B cell (primary cell): ENCODE data around the gene DLGAP3. TPM values are rescaled to one million over a fixed set of nuclear protein-coding genes. Genes with fewer than 3 reads are reported as not detected.
A peak's percentile ranks its signal among the peaks of the same experiment; 100 is the strongest.

ENCODE experiments used
- ATAC-seq: fragments of 200-7000 bp; cut with Tn5 transposase; one replicate; pipeline ENCODE4 v1.10.0; 2021; ENCODE audit warnings: low read depth, mild to moderate bottlenecking, moderate number of reproducible peaks, moderate library complexity
- CTCF ChIA-PET: fragments of 350-600 bp; sonication (Branson Sonifier 250); formaldehyde crosslinking; loops from one replicate; lab custom pipeline; 2021; ENCODE audit warnings: antibody characterized with exemption, inconsistent platforms; lab: Charles Lee
- POLR2A ChIA-PET: fragments of 350-600 bp; sonication (Branson Sonifier 250); formaldehyde crosslinking; loops from one replicate; lab custom pipeline; 2021; ENCODE audit warnings: antibody characterized with exemption; lab: Charles Lee
- DNase-seq: peaks from one replicate; pipeline ENCODE4 v3.0.0; 2013
- H2AFZ ChIP-seq: 2 replicates; pipeline ENCODE4 v1.6.1; 2012; ENCODE audit warnings: mild to moderate bottlenecking, low read depth, low read length; ENCODE audit not compliant: insufficient read depth, poor library complexity, severe bottlenecking
- H3K27ac ChIP-seq, 2 donors: 1 replicate in 1 of 2; 2 replicates in 1 of 2; pipeline ENCODE4 v1.5.1; 2012 to 2013; ENCODE audit warnings: low read length in 2 of 2, mild to moderate bottlenecking in 2 of 2, moderate library complexity in 1 of 2
- H3K27me3 ChIP-seq, 4 experiments: fragments of 200-600 bp in 1 of 4; sonication (generic) in 1 of 4; replicated peaks in 1 of 4; 1 replicate in 2 of 4; 2 replicates in 2 of 4; pipeline versions ENCODE4 v1.6.1 to v1.7.0; 2013 to 2016; ENCODE audit warnings: low read length in 3 of 4, mild to moderate bottlenecking in 2 of 4, mixed read lengths in 1 of 4, moderate library complexity in 1 of 4; ENCODE audit not compliant: insufficient read depth in 4 of 4, control insufficient read depth in 3 of 4; ENCODE audit errors: control extremely low read depth in 1 of 4
- H3K36me3 ChIP-seq, 2 experiments: replicated peaks in 1 of 2; 1 replicate in 1 of 2; 2 replicates in 1 of 2; pipeline versions ENCODE4 v1.6.1 to v1.7.1; 2013; ENCODE audit warnings: low read length in 1 of 2; ENCODE audit not compliant: insufficient read depth in 2 of 2, control insufficient read depth in 1 of 2; ENCODE audit errors: control extremely low read depth in 1 of 2, extremely low read depth in 1 of 2
- H3K4me1 ChIP-seq, 2 donors: fragments of 200-600 bp in 1 of 2; sonication (generic) in 1 of 2; 1 replicate in 1 of 2; 2 replicates in 1 of 2; pipeline versions ENCODE4 v1.5.1 to v1.6.1; 2013 to 2017; ENCODE audit warnings: low read length in 2 of 2; ENCODE audit not compliant: control insufficient read depth in 2 of 2, insufficient read depth in 2 of 2
- H3K4me2 ChIP-seq: replicated peaks from 2 replicates; pipeline ENCODE3; 2012; ENCODE audit warnings: mild to moderate bottlenecking, low read depth, low read length; ENCODE audit not compliant: poor library complexity, severe bottlenecking
- H3K4me3 ChIP-seq, 5 experiments: fragments of 200-600 bp in 1 of 5; sonication (generic) in 1 of 5; 1 replicate in 3 of 5; 2 replicates in 2 of 5; pipeline versions ENCODE4 v1.5.1 to v1.7.0; 2011 to 2016; ENCODE audit warnings: low read length in 4 of 5, mild to moderate bottlenecking in 4 of 5, low read depth in 2 of 5, control low read depth in 1 of 5, moderate library complexity in 1 of 5; ENCODE audit not compliant: insufficient read depth in 1 of 5; ENCODE audit errors: control extremely low read depth in 1 of 5, extremely low read depth in 1 of 5
- H3K79me2 ChIP-seq: fragments of 200-600 bp; sonication (generic); one replicate; pipeline ENCODE4 v1.6.0; 2016; ENCODE audit warnings: low read length; ENCODE audit not compliant: control insufficient read depth, insufficient read depth
- H3K9ac ChIP-seq: fragments of 200-600 bp; sonication (generic); 2 replicates; pipeline ENCODE4 v1.6.1; 2017; ENCODE audit warnings: mild to moderate bottlenecking, low read length, moderate library complexity
- H3K9me3 ChIP-seq, 3 donors: one replicate each; pipeline versions ENCODE4 v1.6.1 to v1.7.1; 2013; ENCODE audit warnings: low read length in 2 of 3; ENCODE audit not compliant: control insufficient read depth in 2 of 3, insufficient read depth in 1 of 3; ENCODE audit errors: control extremely low read depth in 1 of 3
- H4K20me1 ChIP-seq: 2 replicates; pipeline ENCODE4 v1.6.0; 2012; ENCODE audit warnings: mild to moderate bottlenecking, low read length; ENCODE audit not compliant: insufficient read depth, control insufficient read depth, poor library complexity, severe bottlenecking
- H3K27ac Mint-ChIP-seq: one replicate; pipeline ENCODE4 v1.8.0; 2021; ENCODE audit warnings: mixed read lengths
- H3K27me3 Mint-ChIP-seq: one replicate; pipeline ENCODE4 v1.8.0; 2021; ENCODE audit warnings: mixed read lengths
- H3K4me1 Mint-ChIP-seq: one replicate; pipeline ENCODE4 v1.8.0; 2021; ENCODE audit warnings: mixed read lengths
- H3K4me3 Mint-ChIP-seq: one replicate; pipeline ENCODE4 v1.8.0; 2021; ENCODE audit warnings: mixed read lengths
- H3K9me3 Mint-ChIP-seq: one replicate; pipeline ENCODE4 v1.8.0; 2022; ENCODE audit warnings: mixed read lengths; ENCODE audit not compliant: insufficient read depth
- EZH2 ChIP-seq: IDR thresholded peaks from 2 replicates; pipeline ENCODE4 v1.6.1; 2012; ENCODE audit warnings: borderline replicate concordance, low read depth, mild to moderate bottlenecking, moderate library complexity, low read length; ENCODE audit not compliant: insufficient read depth, poor library complexity, severe bottlenecking
- WGBS: methylation state at CpG from one replicate; pipeline ENCODE4 v1.1.5; 2013; ENCODE audit warnings: missing lambda C conversion rate; ENCODE audit not compliant: insufficient coverage; 5-methylcytosine and 5-hydroxymethylcytosine counted together
- intact Hi-C: fragments of 100-400 bp; cut with micrococcal nuclease; formaldehyde crosslinking; loops from one replicate; pipeline ENCODE4 v1.10.0; 2022
- polyA plus RNA-seq: library from polyadenylated mRNA; depleted of rRNA; stranded (reverse); fragments of >200 nt; gene quantifications from 2 replicates; pipeline ENCODE4 v1.2.3, GENCODE V29; 2012
- total RNA-seq, 2 donors: library from RNA; stranded (reverse); fragments of 120-200 nt in 1 of 2; gene quantifications; 1 replicate in 1 of 2; 2 replicates in 1 of 2; pipeline versions ENCODE4 v1.2.3 to v1.2.4, GENCODE V29; 2013 to 2022
- TF ChIP-seq, protein P1 (sequence below): fragments of 200-600 bp; IDR thresholded peaks from one replicate; pipeline ENCODE4 v1.8.0; 2022; ENCODE audit warnings: antibody characterized with exemption, mild to moderate bottlenecking

DLGAP3 gene
- total and polyA plus RNA-seq, 2 donors (not counting 1 experiment from before 2014, with no cell fraction given) = 2.3 to 2.4 TPM

DNA sequence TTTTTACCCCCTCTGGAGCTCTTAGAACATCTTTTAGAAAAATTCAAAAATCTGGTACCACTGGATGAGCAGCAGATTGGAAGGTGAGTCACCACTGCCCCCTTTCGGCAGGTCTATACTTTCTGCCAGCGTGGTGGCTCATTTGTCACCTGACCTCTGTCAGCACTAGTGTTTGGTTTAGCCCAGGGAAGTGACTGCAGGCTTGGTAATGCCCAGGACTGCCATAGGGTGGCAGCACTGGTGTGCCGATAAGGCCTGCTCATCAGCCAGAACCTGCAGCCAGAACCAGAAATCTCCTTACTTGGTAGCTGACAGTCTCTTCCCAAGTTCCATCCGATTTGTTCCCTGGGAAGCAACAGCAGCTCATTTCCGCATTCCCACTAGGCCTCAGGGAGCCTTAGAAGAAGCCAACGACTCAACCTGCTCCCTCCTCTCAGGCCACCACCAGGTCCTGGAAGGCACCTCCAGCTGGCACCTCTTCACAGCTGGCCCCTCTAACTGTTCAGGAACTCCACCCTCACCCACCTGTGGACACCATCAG is 76.7 kb downstream of the DLGAP3 start:
- no peak overlapping the region for H3K27ac ChIP-seq

More for the DNA sequence above, 76.7 kb downstream of the DLGAP3 start:
- peak overlapping the region; percentile 41 for H3K27ac Mint-ChIP-seq
- peak; percentile 100 for ATAC-seq
- H3K4me3 ChIP-seq = no peak overlapping the region
- H3K9me3 ChIP-seq = peaks cover 0 to 5% (median 0%) of the 10 kb centered on the region in 3 donors
- H3K4me1 ChIP-seq = peaks cover under 1 to 6% of the 10 kb centered on the region in 2 donors
- CTCF ChIA-PET = interaction anchor here (0.8 to 2.7 kb wide), 7 partner anchors 8 to 704 kb away, joined by 3 to 35 read pairs (median 4); partner anchors contain the start of gene TMEM35B
- no peak overlapping the region for H3K9ac ChIP-seq
- H3K4me3 Mint-ChIP-seq = no peak overlapping the region
- peaks cover 42% of the 10 kb centered on the region for H4K20me1 ChIP-seq
- WGBS = 47% methylated on average over 6 of the region's 6 CpGs
- H2AFZ ChIP-seq = no peak overlapping the region
- H3K27me3 ChIP-seq = no peaks in the 10 kb centered on the region
- no peak for TF ChIP-seq EZH2
- TF ChIP-seq, protein P1, sequence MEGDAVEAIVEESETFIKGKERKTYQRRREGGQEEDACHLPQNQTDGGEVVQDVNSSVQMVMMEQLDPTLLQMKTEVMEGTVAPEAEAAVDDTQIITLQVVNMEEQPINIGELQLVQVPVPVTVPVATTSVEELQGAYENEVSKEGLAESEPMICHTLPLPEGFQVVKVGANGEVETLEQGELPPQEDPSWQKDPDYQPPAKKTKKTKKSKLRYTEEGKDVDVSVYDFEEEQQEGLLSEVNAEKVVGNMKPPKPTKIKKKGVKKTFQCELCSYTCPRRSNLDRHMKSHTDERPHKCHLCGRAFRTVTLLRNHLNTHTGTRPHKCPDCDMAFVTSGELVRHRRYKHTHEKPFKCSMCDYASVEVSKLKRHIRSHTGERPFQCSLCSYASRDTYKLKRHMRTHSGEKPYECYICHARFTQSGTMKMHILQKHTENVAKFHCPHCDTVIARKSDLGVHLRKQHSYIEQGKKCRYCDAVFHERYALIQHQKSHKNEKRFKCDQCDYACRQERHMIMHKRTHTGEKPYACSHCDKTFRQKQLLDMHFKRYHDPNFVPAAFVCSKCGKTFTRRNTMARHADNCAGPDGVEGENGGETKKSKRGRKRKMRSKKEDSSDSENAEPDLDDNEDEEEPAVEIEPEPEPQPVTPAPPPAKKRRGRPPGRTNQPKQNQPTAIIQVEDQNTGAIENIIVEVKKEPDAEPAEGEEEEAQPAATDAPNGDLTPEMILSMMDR = peak; percentile 92
- no peaks in the 10 kb centered on the region for H3K9me3 Mint-ChIP-seq
- peaks cover 0 to 44% of the 10 kb centered on the region in 2 experiments for H3K36me3 ChIP-seq
- intact Hi-C loops = loop anchor here (1.0 to 10.0 kb wide), 4 partner anchors 14 to 922 kb away; partner anchors contain the start of genes KIAA0319L and NCDN
- POLR2A ChIA-PET = no interaction called here
- no peaks in the 10 kb centered on the region for H3K27me3 Mint-ChIP-seq
- H3K79me2 ChIP-seq = peaks cover 34% of the 10 kb centered on the region
- peaks cover 16% of the 10 kb centered on the region for H3K4me1 Mint-ChIP-seq
- no peak overlapping the region for H3K4me2 ChIP-seq
- DNase-seq = peak; percentile 89
